ENCODE data around the gene BUB1B.

The BUB1B gene

DNA sequence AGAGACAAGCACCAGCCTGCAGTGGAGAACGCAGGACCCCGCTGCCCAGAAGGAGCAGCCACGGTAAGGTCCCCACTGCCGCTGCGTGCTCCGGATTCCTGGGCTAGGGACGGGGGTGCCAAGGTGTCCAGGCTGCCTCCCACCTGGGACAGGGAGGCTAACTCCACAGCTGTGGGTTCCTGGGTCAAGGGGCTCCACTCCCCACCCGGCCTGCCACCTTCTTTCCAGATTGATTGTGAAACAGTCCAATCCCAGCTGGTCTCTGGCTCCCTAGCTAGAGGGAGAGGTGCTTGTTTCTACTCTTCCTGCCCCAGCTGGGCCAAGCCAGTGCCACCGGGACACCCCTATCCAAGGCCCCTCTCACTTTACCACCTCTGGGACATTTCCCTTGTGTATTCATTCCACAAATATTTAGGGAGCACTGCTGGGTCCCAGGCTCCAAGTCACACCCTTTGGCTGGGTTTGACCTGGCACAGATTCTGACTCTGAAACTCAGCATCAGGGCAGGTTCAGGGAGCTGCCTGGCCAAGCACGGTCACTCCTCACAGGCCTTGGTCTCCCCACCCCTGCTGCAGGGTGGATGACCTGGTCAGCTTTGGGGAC, 79.9 kb downstream of the BUB1B start:
- H3K9me3 ChIP-seq, result no peaks in the 10 kb centered on the region
- peaks cover 26% of the 10 kb centered on the region for H3K27me3 ChIP-seq
- H3K36me3 ChIP-seq, result no peaks in the 10 kb centered on the region
- no peak overlapping the region for H3K27ac ChIP-seq
- TF ChIP-seq, protein P1, sequence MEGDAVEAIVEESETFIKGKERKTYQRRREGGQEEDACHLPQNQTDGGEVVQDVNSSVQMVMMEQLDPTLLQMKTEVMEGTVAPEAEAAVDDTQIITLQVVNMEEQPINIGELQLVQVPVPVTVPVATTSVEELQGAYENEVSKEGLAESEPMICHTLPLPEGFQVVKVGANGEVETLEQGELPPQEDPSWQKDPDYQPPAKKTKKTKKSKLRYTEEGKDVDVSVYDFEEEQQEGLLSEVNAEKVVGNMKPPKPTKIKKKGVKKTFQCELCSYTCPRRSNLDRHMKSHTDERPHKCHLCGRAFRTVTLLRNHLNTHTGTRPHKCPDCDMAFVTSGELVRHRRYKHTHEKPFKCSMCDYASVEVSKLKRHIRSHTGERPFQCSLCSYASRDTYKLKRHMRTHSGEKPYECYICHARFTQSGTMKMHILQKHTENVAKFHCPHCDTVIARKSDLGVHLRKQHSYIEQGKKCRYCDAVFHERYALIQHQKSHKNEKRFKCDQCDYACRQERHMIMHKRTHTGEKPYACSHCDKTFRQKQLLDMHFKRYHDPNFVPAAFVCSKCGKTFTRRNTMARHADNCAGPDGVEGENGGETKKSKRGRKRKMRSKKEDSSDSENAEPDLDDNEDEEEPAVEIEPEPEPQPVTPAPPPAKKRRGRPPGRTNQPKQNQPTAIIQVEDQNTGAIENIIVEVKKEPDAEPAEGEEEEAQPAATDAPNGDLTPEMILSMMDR (IDR thresholded peaks at IDR 0.05), result no peak
- H3K4me3 ChIP-seq (ENCODE audit: low read depth in 1 of 2, low read length in 1 of 2), result no peak overlapping the region
- peaks cover 9 to 15% of the 10 kb centered on the region in 2 experiments for H3K4me1 ChIP-seq (ENCODE audit: control insufficient read depth in 1 of 2, insufficient read depth in 1 of 2, low read depth in 1 of 2, low read length in 1 of 2)

DNA sequence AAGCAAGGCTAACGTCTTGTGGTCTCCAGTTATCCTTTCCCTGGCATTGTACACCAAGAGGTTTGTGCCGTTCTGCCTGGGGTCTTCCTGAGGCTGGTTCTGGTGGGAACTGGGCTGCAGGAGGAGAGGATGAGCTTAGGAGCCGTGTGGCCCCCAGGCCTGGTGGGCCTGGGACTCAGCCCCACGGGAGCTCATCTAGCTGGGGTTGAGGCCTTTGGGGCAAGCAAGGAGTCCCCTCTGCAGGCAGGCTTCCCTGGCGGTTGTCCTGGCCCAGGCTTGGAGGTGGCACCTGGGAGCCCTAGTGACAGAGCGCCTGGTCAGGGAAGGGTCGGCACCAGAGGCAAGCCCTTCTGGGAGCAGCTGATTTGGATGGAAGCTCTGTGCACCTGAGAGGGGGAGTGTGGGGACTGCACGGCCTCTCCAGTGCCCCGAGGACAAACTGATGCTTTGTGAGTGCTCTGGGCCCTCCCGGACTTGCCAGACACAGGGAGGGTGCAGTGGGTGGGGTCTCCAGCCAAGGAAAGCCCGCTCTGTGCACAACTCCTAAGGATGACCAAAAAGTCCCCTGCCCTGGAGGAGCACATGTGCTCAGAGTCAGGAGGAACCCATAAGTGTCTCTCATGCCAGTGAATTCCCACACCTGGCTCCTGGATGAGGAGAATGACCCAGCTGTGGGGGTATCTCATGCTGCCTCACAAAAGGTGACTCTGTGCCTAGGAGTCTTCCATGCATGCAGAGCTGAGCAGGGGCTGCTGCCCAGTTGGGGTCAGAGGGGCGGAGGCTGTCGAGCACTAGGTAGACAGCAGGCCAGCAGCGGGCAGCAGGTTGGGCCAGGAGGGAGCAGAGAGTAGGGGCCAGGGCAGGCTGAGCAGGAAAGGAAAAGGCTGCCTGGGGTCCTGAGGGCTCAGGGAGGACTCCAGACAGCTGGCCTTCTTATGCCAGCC, 80.7 kb downstream of the BUB1B start:
- TF ChIP-seq, protein P1 (IDR thresholded peaks at IDR 0.05), result no peak
- H3K4me1 ChIP-seq (ENCODE audit: control insufficient read depth in 1 of 2, insufficient read depth in 1 of 2, low read depth in 1 of 2, low read length in 1 of 2), result peaks cover 6 to 11% of the 10 kb centered on the region in 2 experiments
- H3K27ac ChIP-seq, result no peak overlapping the region

DNA sequence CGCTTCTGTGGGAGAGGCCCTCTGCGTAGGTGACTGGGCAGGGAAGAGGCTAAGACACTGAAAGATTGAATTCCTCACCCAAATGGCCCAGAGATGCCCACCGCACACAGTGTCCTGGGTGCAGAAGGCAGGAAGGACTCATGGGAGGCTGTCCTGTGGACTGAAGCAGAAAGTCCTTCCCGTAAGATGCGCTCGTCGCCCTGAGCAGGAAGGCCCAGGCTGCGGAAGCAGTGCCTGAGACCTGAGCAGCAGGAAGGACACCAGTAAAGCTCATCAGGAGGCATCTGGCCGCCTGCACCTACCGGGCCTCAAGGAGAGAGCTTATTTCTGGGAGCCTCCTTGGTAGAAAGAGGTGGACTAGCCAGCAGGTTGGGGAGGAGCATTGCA, 81.3 kb downstream of the BUB1B start:
- Histone ChIP-seq H3K27me3 (peaks cover 26% of the 10 kb centered on the region), H3K9me3 (no peaks in the 10 kb centered on the region), H3K4me1 (ENCODE audit: control insufficient read depth in 1 of 2, insufficient read depth in 1 of 2, low read depth in 1 of 2, low read length in 1 of 2) (peaks cover 6 to 11% of the 10 kb centered on the region in 2 experiments), H3K4me3 (ENCODE audit: low read depth in 1 of 2, low read length in 1 of 2) (no peak overlapping the region), H3K36me3 (no peaks in the 10 kb centered on the region), H3K27ac (no peak overlapping the region)
- TF ChIP-seq, protein P1 (IDR thresholded peaks at IDR 0.05), result no peak

More for the DNA sequence above, 80.7 kb downstream of the BUB1B start:
- H3K9me3 ChIP-seq, result no peaks in the 10 kb centered on the region
- H3K27me3 ChIP-seq, result peaks cover 26% of the 10 kb centered on the region
- H3K36me3 ChIP-seq, result no peaks in the 10 kb centered on the region
- no peak overlapping the region for H3K4me3 ChIP-seq (ENCODE audit: low read depth in 1 of 2, low read length in 1 of 2)

DNA sequence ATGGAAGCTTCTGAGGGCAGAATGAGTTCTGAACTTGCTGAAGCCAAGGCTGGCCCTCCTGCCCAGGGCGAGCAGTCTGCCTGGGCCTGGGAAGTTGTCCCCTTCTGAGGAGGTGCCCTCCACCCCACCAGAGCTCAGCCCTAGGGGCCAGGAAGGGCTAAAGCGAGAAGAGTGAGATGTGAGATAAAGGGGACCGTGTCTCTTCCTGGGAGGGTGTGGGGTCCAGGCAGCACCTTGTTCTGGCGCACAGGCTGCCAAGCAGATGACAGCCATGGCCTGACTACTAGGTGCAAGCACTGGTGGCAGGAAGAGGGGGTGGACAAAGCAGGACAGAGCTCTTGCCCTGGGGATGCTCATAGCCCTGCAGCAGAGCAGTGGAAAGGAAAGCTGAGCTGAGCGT, 81.7 kb downstream of the BUB1B start:
- no peaks in the 10 kb centered on the region for H3K36me3 ChIP-seq
- peaks cover 6 to 11% of the 10 kb centered on the region in 2 experiments for H3K4me1 ChIP-seq (ENCODE audit: control insufficient read depth in 1 of 2, insufficient read depth in 1 of 2, low read depth in 1 of 2, low read length in 1 of 2)
- H3K27ac ChIP-seq, result no peak overlapping the region
- TF ChIP-seq, protein P1 (IDR thresholded peaks at IDR 0.05), result no peak
- no peaks in the 10 kb centered on the region for H3K9me3 ChIP-seq
- peaks cover 26% of the 10 kb centered on the region for H3K27me3 ChIP-seq
- H3K4me3 ChIP-seq (ENCODE audit: low read depth in 1 of 2, low read length in 1 of 2), result no peak overlapping the region

DNA sequence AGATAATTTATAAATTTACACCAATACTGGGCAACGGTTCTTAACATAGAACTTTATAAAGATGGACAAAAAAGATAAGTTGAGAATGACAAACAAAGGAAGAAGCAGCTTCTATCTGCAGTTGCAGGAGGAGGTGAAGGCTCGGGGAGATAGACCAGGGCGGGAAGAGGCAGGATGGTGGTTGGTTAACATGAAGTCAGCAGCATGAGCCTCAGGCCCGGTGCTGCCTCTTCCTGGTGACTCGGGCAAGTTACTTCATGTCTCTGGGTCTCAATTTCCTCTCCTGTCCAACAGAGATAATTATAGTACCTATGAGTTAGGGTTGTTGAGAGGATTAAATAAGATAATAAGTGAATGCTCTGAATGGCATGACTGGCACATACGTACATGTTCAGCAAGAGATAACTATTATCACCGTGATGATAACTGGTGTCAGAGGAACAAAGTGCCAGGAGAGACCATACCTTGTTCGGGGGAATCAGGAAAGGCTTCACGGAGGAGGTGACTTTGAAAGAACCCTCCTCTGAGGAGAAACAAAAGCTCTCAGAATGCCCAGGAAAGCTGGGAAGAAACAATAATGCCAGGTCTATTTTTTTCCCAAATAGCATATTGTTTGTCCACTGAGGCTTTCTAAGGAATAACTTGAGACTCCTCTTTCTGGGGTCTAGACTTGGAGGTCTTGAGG, 82.4 kb downstream of the BUB1B start:
- Histone ChIP-seq H3K4me3 (ENCODE audit: low read depth in 1 of 2, low read length in 1 of 2) (no peak overlapping the region), H3K36me3 (no peaks in the 10 kb centered on the region), H3K27me3 (peaks cover 24% of the 10 kb centered on the region), H3K4me1 (ENCODE audit: control insufficient read depth in 1 of 2, insufficient read depth in 1 of 2, low read depth in 1 of 2, low read length in 1 of 2) (peaks cover 6 to 11% of the 10 kb centered on the region in 2 experiments), H3K27ac (no peak overlapping the region), H3K9me3 (no peaks in the 10 kb centered on the region)
- TF ChIP-seq, protein P1 (IDR thresholded peaks at IDR 0.05), result no peak

All from neutrophil (primary cell).